ENCODE results near the gene C5orf63. TPM values are rescaled to one million over a fixed set of nuclear protein-coding genes. Genes with fewer than 3 reads are reported as not detected.

The C5orf63 gene
- total and polyA plus RNA-seq, 2 of the 13 experiments (the other 11 are each of a cell fraction or from before 2014, with no cell fraction given), result 7.9 to 8.8 TPM

DNA sequence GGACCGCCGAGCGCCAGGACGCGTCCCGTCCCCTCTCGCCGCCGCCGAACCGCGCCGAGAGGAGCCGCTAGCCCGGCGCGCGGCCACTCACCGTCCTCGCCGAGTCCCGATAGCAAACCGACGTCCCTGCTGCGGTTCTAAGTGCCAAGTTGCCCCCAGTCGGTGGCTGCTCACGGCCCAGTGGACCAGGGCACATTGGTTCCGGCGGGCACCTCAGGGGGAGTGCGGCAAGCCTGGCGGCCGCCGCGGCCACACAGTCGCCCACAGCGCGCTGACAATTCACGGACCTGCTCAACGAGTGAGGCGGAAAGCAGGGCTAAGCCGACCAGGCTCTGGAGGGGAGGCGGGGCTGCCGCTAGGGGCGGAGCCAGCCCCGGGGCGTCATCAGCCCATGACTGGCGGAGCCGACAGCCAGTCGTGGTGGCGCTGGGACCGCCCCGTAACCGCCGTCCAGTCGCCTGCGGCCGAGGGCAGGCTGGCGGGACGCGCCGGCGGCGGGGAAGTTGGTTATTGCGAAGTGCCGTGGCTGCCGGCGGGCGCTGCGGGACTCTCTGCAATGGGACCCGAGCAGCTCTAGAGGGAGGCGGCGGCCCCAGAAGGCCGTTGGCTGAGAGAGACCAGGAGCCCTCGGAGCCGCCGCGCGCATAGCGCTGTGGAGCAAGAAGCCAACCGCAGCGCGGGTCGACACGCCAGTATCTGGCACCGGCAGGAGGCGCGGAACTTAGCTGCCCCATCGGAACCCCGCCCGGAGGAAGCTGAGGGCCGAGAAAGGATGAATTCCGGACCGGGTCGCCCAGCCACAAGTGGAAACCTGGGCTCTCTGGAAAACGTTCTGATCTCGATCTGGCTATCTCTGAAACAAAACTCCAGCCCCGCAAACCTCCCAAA, 42.8 kb downstream of the C5orf63 start, which contains the start of gene MARCHF3 (continued):
- TF ChIP-seq ZSCAN31 (CRISPR knock-in tag; IDR thresholded peaks at IDR 0.05; ENCODE audit: low read depth), result peak; percentile 80; the same call in 1 of the 2 replicates
- TF ChIP-seq ZBTB37 (CRISPR knock-in tag; IDR thresholded peaks at IDR 0.05), result no peak
- TF ChIP-seq ZFP36 (IDR thresholded peaks at IDR 0.05; ENCODE audit: borderline replicate concordance, low read depth, low read length, partially characterized antibody), result no peak
- no peak for TF ChIP-seq PRDM15 (CRISPR knock-in tag; IDR thresholded peaks at IDR 0.05)
- peak; percentile 86; the same call in 1 of the 2 replicates for TF ChIP-seq KMT2A (CRISPR knock-in tag; IDR thresholded peaks at IDR 0.05)
- TF ChIP-seq BORCS8-MEF2B (CRISPR knock-in tag; IDR thresholded peaks at IDR 0.05), result 0 out of 2 replicates have a peak, but pooled peaks have one; percentile 28
- TF ChIP-seq LBX2 (CRISPR knock-in tag; IDR thresholded peaks at IDR 0.05; ENCODE audit: borderline replicate concordance), result no peak
- peak; percentile 97 for TF ChIP-seq ZNF800 (CRISPR knock-in tag; IDR thresholded peaks at IDR 0.05)
- no peak for TF ChIP-seq PRDM4 (CRISPR knock-in tag; IDR thresholded peaks at IDR 0.05; ENCODE audit: borderline replicate concordance)
- TF ChIP-seq ZNF207 (IDR thresholded peaks at IDR 0.05; ENCODE audit: borderline replicate concordance), result no peak
- peak; percentile 83 for TF ChIP-seq TBX2 (CRISPR knock-in tag; IDR thresholded peaks at IDR 0.05; ENCODE audit: borderline replicate concordance)
- no peak for TF ChIP-seq SP140L (CRISPR knock-in tag; IDR thresholded peaks at IDR 0.05; ENCODE audit: borderline replicate concordance)
- TF ChIP-seq ZBTB43 (CRISPR knock-in tag; conservative IDR thresholded peaks at IDR 0.05), result no peak; the same call in 1 of the 2 replicates
